GM15510 (cell line): ENCODE measurements around the gene ENTREP1.

ENCODE experiments used
- POLR2A ChIP-seq: IDR thresholded peaks from 3 replicates; pipeline ENCODE4 v1.6.1; 2011; ENCODE audit warnings: borderline replicate concordance; ENCODE audit not compliant: insufficient read length; ENCODE audit errors: extremely low read depth

ENTREP1 gene

GRCh38 chr9:69433392-69433791, 108.4 kb downstream of the ENTREP1 start:
- TF ChIP-seq POLR2A: no peak

DNA sequence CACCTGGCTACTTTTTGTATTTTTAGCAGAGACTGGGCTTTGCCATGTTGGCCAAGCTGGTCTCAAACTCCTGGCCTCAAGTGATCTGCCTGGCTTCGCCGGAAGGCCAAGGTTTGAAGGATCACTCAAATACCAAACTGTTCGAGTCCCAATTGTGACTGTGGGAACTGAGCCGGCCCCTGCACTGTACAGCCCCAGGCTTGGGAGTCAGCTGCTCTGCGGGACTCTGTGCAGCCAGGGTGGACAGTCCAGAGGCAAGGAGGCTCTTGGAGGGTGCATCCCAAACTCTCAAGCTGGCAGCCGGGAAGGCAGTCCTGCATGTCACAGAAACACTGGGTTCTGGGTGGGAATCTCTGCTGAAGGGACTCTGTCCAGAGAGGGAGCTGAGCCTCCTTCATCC, 109.0 kb downstream of the ENTREP1 start:
- TF ChIP-seq POLR2A: no peak
